ENCODE measurements around the gene MYO18A. TPM values are rescaled to one million over a fixed set of nuclear protein-coding genes. Genes with fewer than 3 reads are reported as not detected.

The MYO18A gene
- total RNA-seq, 4 donors from 2014 or later, result 71.6 to 125 (median 104) TPM

GRCh38 chr17:29178750-29179231 lies 1.4 kb downstream of the MYO18A start:
- Histone ChIP-seq H3K4me3 (peak overlapping the region in 3 of 4 donors; percentile 62 to 87 (median 82)), H3K4me1 (peaks cover 0 to 57% (median 33%) of the 10 kb centered on the region in 4 donors), H3K36me3 (peaks cover 0 to 1% (median 0%) of the 10 kb centered on the region in 3 donors), H3K27ac (peak overlapping the region; percentile 82 to 97 (median 89)), H3K9me3 (no peaks in the 10 kb centered on the region), H3K27me3 (no peaks in the 10 kb centered on the region)
- WGBS, 2 donors, result 12 to 31% methylated on average over 7 to 8 of the region's 8 CpGs
- no peak for DNase-seq (ENCODE audit: low spot score in 2 of 2)
- no peak for TF ChIP-seq CTCF (IDR thresholded peaks at IDR 0.05)
- TF ChIP-seq POLR2A (IDR thresholded peaks at IDR 0.05), result no peak
- TF ChIP-seq EP300 (IDR thresholded peaks at IDR 0.05), result no peak

- H3K36me3 ChIP-seq, result peaks cover 0 to 8% (median 0%) of the 10 kb centered on the region in 3 donors
- peak overlapping the region; percentile 82 to 97 (median 89) for H3K27ac ChIP-seq
- H3K4me1 ChIP-seq, result peaks cover 0 to 57% (median 33%) of the 10 kb centered on the region in 4 donors
- TF ChIP-seq CTCF (IDR thresholded peaks at IDR 0.05) (no peak), EP300 (IDR thresholded peaks at IDR 0.05) (no peak), POLR2A (IDR thresholded peaks at IDR 0.05) (no peak)
- WGBS, 2 donors, result 52 to 60% methylated on average over 4 of the region's 4 CpGs
- no peak for DNase-seq (ENCODE audit: low spot score in 2 of 2)
- no peaks in the 10 kb centered on the region for H3K9me3 ChIP-seq
- H3K27me3 ChIP-seq, result no peaks in the 10 kb centered on the region
- peak overlapping the region in 1 of 4 donors; percentile 82 for H3K4me3 ChIP-seq
These were observed 2.1 kb downstream of the MYO18A start for GRCh38 chr17:29177871-29178749.

GRCh38 chr17:29177541-29177870 lies 2.7 kb downstream of the MYO18A start:
- WGBS, 2 donors, result 36 to 55% methylated on average over 1 to 3 of the region's 3 CpGs
- H3K4me3 ChIP-seq, result no peak overlapping the region
- peaks cover 0 to 11% (median 0%) of the 10 kb centered on the region in 3 donors for H3K36me3 ChIP-seq
- H3K4me1 ChIP-seq, result peaks cover 0 to 57% (median 33%) of the 10 kb centered on the region in 4 donors
- H3K27ac ChIP-seq, result peak overlapping the region; percentile 64 to 97 (median 89)
- H3K9me3 ChIP-seq, result no peaks in the 10 kb centered on the region
- no peak for DNase-seq (ENCODE audit: low spot score in 2 of 2)
- TF ChIP-seq EP300 (IDR thresholded peaks at IDR 0.05), result no peak
- TF ChIP-seq CTCF (IDR thresholded peaks at IDR 0.05), result no peak
- TF ChIP-seq POLR2A (IDR thresholded peaks at IDR 0.05), result no peak
- no peaks in the 10 kb centered on the region for H3K27me3 ChIP-seq

GRCh38 chr17:29176558-29177351 lies 3.4 kb downstream of the MYO18A start:
- 2% methylated on average over 29 to 46 of the region's 51 CpGs for WGBS, 2 donors
- Histone ChIP-seq H3K4me1 (peaks cover 0 to 57% (median 33%) of the 10 kb centered on the region in 4 donors), H3K27ac (peak overlapping the region; percentile 64 to 97 (median 89)), H3K9me3 (no peaks in the 10 kb centered on the region), H3K36me3 (peaks cover 0 to 11% (median 0%) of the 10 kb centered on the region in 3 donors), H3K4me3 (peak overlapping the region; percentile 46 to 59 (median 56)), H3K27me3 (no peaks in the 10 kb centered on the region)
- no peak for TF ChIP-seq EP300 (IDR thresholded peaks at IDR 0.05)
- no peak for TF ChIP-seq POLR2A (IDR thresholded peaks at IDR 0.05)
- no peak for TF ChIP-seq CTCF (IDR thresholded peaks at IDR 0.05)
- DNase-seq (ENCODE audit: low spot score in 2 of 2), result no peak

All from tibial nerve (tissue), 4 donors.